CD14-positive monocyte (primary cell): Measurements from ENCODE around the gene PIGBOS1. TPM values are rescaled to one million over a fixed set of nuclear protein-coding genes. Genes with fewer than 3 reads are reported as not detected.

Experiments used
- DNase-seq, 3 donors: peaks; one replicate each; pipeline ENCODE4 v3.0.0-alpha.2; 2011 to 2022
- H2AFZ ChIP-seq: 2 replicates; pipeline ENCODE4 v1.6.0; 2012; ENCODE audit warnings: mild to moderate bottlenecking, low read depth, low read length, inconsistent platforms; ENCODE audit not compliant: insufficient read depth, poor library complexity, severe bottlenecking
- H3K27ac ChIP-seq, 2 donors: 1 replicate in 1 of 2; 2 replicates in 1 of 2; pipeline ENCODE4 v1.5.1; 2012 to 2013; ENCODE audit warnings: low read length in 2 of 2, control low read depth in 1 of 2, inconsistent platforms in 1 of 2, low read depth in 1 of 2, mild to moderate bottlenecking in 1 of 2
- H3K27me3 ChIP-seq, 2 donors: one replicate each; pipeline versions ENCODE4 v1.6.0 to v1.6.1; 2011 to 2013; ENCODE audit warnings: low read length in 2 of 2; ENCODE audit not compliant: control insufficient read depth in 2 of 2, insufficient read depth in 2 of 2
- H3K36me3 ChIP-seq, 2 donors: replicated peaks in 1 of 2; 1 replicate in 1 of 2; 2 replicates in 1 of 2; pipeline versions ENCODE4 v1.5.1 to v1.6.1; 2012 to 2013; ENCODE audit warnings: low read length in 2 of 2, control low read depth in 1 of 2, inconsistent platforms in 1 of 2, mild to moderate bottlenecking in 1 of 2; ENCODE audit not compliant: insufficient read depth in 2 of 2, control insufficient read depth in 1 of 2
- H3K4me1 ChIP-seq, 2 donors: 1 replicate in 1 of 2; 2 replicates in 1 of 2; pipeline versions ENCODE4 v1.5.1 to v1.6.1; 2012 to 2013; ENCODE audit warnings: low read length in 2 of 2, control low read depth in 1 of 2, inconsistent platforms in 1 of 2, mild to moderate bottlenecking in 1 of 2, moderate library complexity in 1 of 2; ENCODE audit not compliant: insufficient read depth in 2 of 2, control insufficient read depth in 1 of 2
- H3K4me2 ChIP-seq: replicated peaks from 2 replicates; pipeline ENCODE3; 2012; ENCODE audit warnings: low read length, moderate library complexity, mild to moderate bottlenecking; ENCODE audit not compliant: poor library complexity, severe bottlenecking; ENCODE audit errors: extremely low read depth
- H3K4me3 ChIP-seq, 3 experiments: fragments of 200-600 bp in 1 of 3; sonication (generic) in 1 of 3; replicated peaks in 1 of 3; 1 replicate in 2 of 3; 2 replicates in 1 of 3; pipeline ENCODE4 v1.5.1; 2011 to 2013; ENCODE audit warnings: low read length in 3 of 3, mild to moderate bottlenecking in 3 of 3, control low read depth in 2 of 3, low read depth in 2 of 3, inconsistent platforms in 1 of 3, moderate library complexity in 1 of 3
- H3K79me2 ChIP-seq: 2 replicates; pipeline ENCODE4 v1.6.0; 2012; ENCODE audit warnings: mild to moderate bottlenecking, control low read depth, inconsistent platforms, low read length, moderate library complexity; ENCODE audit not compliant: insufficient read depth
- H3K9ac ChIP-seq: 2 replicates; pipeline ENCODE4 v1.6.0; 2017; ENCODE audit warnings: low read length, mild to moderate bottlenecking; ENCODE audit not compliant: insufficient read depth, poor library complexity, severe bottlenecking
- H3K9me3 ChIP-seq, 2 donors: replicated peaks in 1 of 2; 1 replicate in 1 of 2; 2 replicates in 1 of 2; pipeline versions ENCODE4 v1.5.1 to v1.6.1; 2012 to 2013; ENCODE audit warnings: low read length in 2 of 2, control low read depth in 1 of 2; ENCODE audit not compliant: control insufficient read depth in 1 of 2, insufficient read depth in 1 of 2
- H4K20me1 ChIP-seq: 2 replicates; pipeline ENCODE4 v1.6.0; 2012; ENCODE audit warnings: mild to moderate bottlenecking, low read length, control low read depth, moderate library complexity; ENCODE audit not compliant: insufficient read depth
- H3K27ac Mint-ChIP-seq, 7 donors: one replicate each; pipeline ENCODE4 v1.8.0; 2020; ENCODE audit warnings: mild to moderate bottlenecking in 7 of 7, mixed read lengths in 7 of 7, moderate library complexity in 6 of 7, inconsistent platforms in 2 of 7
- H3K27me3 Mint-ChIP-seq, 3 donors: one replicate each; pipeline ENCODE4 v1.8.0; 2021 to 2022; ENCODE audit warnings: low read depth in 3 of 3, mild to moderate bottlenecking in 3 of 3, mixed read lengths in 3 of 3, moderate library complexity in 3 of 3, inconsistent platforms in 1 of 3
- H3K36me3 Mint-ChIP-seq, 2 donors: one replicate each; pipeline ENCODE4 v1.8.0; 2020; ENCODE audit warnings: mixed read lengths in 2 of 2, inconsistent platforms in 1 of 2, mild to moderate bottlenecking in 1 of 2
- H3K4me1 Mint-ChIP-seq: one replicate; pipeline ENCODE4 v1.8.0; 2020; ENCODE audit warnings: mild to moderate bottlenecking, mixed read lengths
- H3K4me3 Mint-ChIP-seq, 2 donors: one replicate each; pipeline ENCODE4 v1.8.0; 2020; ENCODE audit warnings: mild to moderate bottlenecking in 2 of 2, mixed read lengths in 2 of 2, moderate library complexity in 1 of 2
- H3K9me3 Mint-ChIP-seq, 7 donors: one replicate each; pipeline ENCODE4 v1.8.0; 2020 to 2022; ENCODE audit warnings: mixed read lengths in 7 of 7, mild to moderate bottlenecking in 6 of 7, moderate library complexity in 6 of 7, inconsistent platforms in 2 of 7
- CTCF ChIP-seq: fragments of 200-600 bp; IDR thresholded peaks from one replicate; pipeline ENCODE4 v1.8.0; 2022; ENCODE audit warnings: antibody characterized with exemption, mild to moderate bottlenecking
- WGBS: methylation state at CpG from one replicate; pipeline ENCODE4 v1.1.5; 2013; ENCODE audit warnings: missing lambda C conversion rate; ENCODE audit not compliant: insufficient coverage; 5-methylcytosine and 5-hydroxymethylcytosine counted together
- intact Hi-C, 2 donors: fragments of 100-400 bp; cut with micrococcal nuclease; formaldehyde crosslinking; loops; one replicate each; pipeline versions ENCODE4 v1.15.0 to v1.15.1; 2023
- polyA plus RNA-seq, 3 donors: library from polyadenylated mRNA; depleted of rRNA in 1 of 3; unstranded in 2 of 3; stranded (reverse) in 1 of 3; fragments of 300-500 nt in 2 of 3; fragments of >200 nt in 1 of 3; fragmentation: Illumina TruSeq in 2 of 3; gene quantifications; 1 replicate in 2 of 3; 2 replicates in 1 of 3; pipeline ENCODE4 v1.2.3, GENCODE V29; 2012 to 2021

Gene PIGBOS1
- polyA plus RNA-seq, 3 donors: 29.4 to 69.7 (median 67.3) TPM

DNA sequence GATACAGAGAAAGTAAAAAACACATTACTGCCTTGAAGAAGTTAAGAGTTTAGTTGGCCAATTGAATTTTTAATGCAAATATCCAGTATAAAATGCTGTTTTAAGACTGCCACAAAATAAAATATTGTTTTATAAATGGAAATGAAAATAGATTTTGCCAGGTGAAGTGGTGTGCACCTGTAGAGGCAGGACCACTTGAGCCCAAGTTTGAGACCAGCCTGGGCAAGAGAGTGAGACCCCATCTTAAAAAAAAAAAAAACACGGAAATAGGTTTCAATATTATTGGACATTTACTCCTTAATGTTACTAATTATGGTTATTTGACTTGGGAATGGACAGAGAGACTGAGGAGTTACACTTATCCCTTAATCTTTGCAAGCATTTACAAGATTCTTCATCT, 2.0 kb upstream of the PIGBOS1 start:
- Histone ChIP-seq H3K4me1 (peaks cover 44 to 75% of the 10 kb centered on the region in 2 donors), H3K27ac (peak overlapping the region in 1 of 2 donors; percentile 12), H3K4me2 (no peak overlapping the region), H3K36me3 (peaks cover 0 to 17% of the 10 kb centered on the region in 2 donors), H3K4me3 (no peak overlapping the region), H2AFZ (no peak overlapping the region), H3K27me3 (no peaks in the 10 kb centered on the region), H3K9me3 (no peaks in the 10 kb centered on the region), H3K9ac (no peak overlapping the region), H4K20me1 (no peaks in the 10 kb centered on the region), H3K79me2 (peaks cover 96% of the 10 kb centered on the region)
- Mint-ChIP-seq H3K4me1 (peaks cover 55% of the 10 kb centered on the region), H3K9me3 (peaks cover 0 to 1% (median 0%) of the 10 kb centered on the region in 7 donors), H3K27me3 (no peaks in the 10 kb centered on the region), H3K27ac (peak overlapping the region in 2 of 7 donors; percentile 15 to 16), H3K36me3 (peaks cover 10 to 22% of the 10 kb centered on the region in 2 donors), H3K4me3 (no peak overlapping the region)
- no CpG with 5 or more reads among the region's 1 CpG for WGBS
- DNase-seq: no peak
- TF ChIP-seq CTCF: no peak
- intact Hi-C loops: loop anchor here in 1 of 2 donors (10.0 kb wide), 1 partner anchor 84 kb away; the partner anchor contains the start of genes CCPG1 and PIERCE2

DNA sequence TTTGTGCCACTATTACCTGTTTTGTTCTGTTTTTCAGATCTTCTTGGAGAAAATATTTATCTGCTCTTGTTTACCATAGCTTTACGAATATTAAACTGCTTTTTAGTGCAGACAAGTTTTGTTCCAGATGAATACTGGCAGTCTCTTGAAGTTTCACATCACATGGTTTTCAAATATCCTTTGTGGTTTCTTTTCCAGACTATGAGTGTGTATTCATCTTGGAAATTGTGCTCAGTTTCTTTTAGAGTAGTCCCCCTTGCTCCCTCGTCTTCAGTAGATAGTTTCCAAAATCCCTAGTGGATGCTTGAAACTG, 1.3 kb upstream of the PIGBOS1 start:
- H3K9me3 ChIP-seq: no peaks in the 10 kb centered on the region
- H3K36me3 ChIP-seq: peaks cover 0 to 14% of the 10 kb centered on the region in 2 donors
- no CpG with 5 or more reads among the region's 2 CpGs for WGBS
- peak overlapping the region; percentile 97 for H2AFZ ChIP-seq
- Mint-ChIP-seq H3K36me3 (peaks cover 10 to 25% of the 10 kb centered on the region in 2 donors), H3K4me3 (peak overlapping the region in 1 of 2 donors; percentile 57), H3K27ac (peak overlapping the region in 5 of 7 donors; percentile 41 to 100 (median 70)), H3K9me3 (peaks cover 0 to 1% (median 0%) of the 10 kb centered on the region in 7 donors), H3K27me3 (no peaks in the 10 kb centered on the region), H3K4me1 (peaks cover 59% of the 10 kb centered on the region)
- DNase-seq: no peak
- H3K27me3 ChIP-seq: no peaks in the 10 kb centered on the region
- H4K20me1 ChIP-seq: no peaks in the 10 kb centered on the region
- peak overlapping the region in 1 of 2 donors; percentile 100 for H3K27ac ChIP-seq
- TF ChIP-seq CTCF: no peak
- H3K79me2 ChIP-seq: peaks cover 97% of the 10 kb centered on the region
- intact Hi-C loops: loop anchor here in 1 of 2 donors (10.0 kb wide), 1 partner anchor 85 kb away; the partner anchor contains the start of genes CCPG1 and PIERCE2
- H3K4me1 ChIP-seq: peaks cover 44 to 75% of the 10 kb centered on the region in 2 donors
- peak overlapping the region in 1 of 3 experiments; percentile 96 for H3K4me3 ChIP-seq
- H3K4me2 ChIP-seq: peak overlapping the region; percentile 78
- no peak overlapping the region for H3K9ac ChIP-seq
